ENCODE results near the gene TCP11L1. TPM values are rescaled to one million over a fixed set of nuclear protein-coding genes. Genes with fewer than 3 reads are reported as not detected.
A peak's percentile ranks its signal among the peaks of the same experiment; 100 is the strongest.

Gene TCP11L1
- total and polyA plus RNA-seq, 9 of the 15 experiments (the other 6 are each of a cell fraction or from before 2014, with no cell fraction given) = 1.6 to 15.3 (median 5.4) TPM

DNA sequence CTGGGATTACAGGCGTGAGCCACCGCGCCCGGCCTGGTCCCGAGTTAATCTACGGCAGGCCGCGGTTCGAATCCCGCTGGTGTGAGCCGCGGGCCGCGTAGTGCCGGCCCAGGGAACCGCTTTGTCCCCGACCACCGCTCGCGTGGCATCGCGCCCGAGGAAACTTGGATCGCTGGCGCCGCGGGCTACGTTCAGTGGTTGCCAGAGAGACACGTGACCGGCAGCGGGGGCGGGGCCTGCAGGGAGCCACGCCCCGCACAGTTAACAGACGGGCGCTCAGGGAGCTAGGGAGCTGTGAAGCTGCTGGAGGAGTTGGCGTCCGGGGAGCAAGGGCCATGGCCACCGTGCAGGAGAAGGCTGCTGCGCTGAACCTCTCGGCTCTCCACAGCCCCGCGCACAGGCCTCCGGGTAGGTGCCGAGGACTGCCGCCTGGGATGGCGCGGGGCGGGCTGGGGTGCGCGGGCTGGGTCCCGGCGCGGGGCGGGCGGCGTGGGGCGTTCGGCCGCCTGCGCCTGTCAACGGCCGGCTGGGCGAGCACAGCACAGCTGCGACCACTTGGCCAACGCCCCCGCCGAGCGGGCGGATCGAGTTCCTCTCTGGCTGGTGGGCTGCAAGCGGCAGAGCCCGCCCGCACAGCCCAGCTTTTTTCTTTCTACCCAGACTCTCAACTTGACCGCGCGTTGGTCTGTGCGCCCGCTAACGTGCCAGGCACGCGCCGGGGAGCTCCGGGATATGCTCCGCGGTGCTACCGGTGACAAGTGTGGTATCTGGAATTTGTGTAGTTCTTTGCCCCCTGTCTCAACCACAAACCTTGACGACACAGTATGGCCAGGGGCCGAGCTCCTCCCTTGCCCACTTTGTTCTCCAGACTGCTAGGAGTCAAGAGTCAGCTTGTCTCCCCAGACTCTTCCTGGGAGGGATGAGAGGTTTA is 23.5 kb upstream of the TCP11L1 start, which contains the start of gene DEPDC7 (continued):
- TF ChIP-seq, protein P1, sequence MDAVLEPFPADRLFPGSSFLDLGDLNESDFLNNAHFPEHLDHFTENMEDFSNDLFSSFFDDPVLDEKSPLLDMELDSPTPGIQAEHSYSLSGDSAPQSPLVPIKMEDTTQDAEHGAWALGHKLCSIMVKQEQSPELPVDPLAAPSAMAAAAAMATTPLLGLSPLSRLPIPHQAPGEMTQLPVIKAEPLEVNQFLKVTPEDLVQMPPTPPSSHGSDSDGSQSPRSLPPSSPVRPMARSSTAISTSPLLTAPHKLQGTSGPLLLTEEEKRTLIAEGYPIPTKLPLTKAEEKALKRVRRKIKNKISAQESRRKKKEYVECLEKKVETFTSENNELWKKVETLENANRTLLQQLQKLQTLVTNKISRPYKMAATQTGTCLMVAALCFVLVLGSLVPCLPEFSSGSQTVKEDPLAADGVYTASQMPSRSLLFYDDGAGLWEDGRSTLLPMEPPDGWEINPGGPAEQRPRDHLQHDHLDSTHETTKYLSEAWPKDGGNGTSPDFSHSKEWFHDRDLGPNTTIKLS (IDR thresholded peaks at IDR 0.05; ENCODE audit: borderline replicate concordance, low read depth) = peak; percentile 80
- peak; percentile 43; the same call in 1 of the 2 replicates for TF ChIP-seq MTA3 (IDR thresholded peaks at IDR 0.05; ENCODE audit: borderline replicate concordance)
- no peak for TF ChIP-seq ZNF316 (IDR thresholded peaks at IDR 0.05)
- TF ChIP-seq POU5F1 (IDR thresholded peaks at IDR 0.05; ENCODE audit: borderline replicate concordance, low read depth, low read length, partially characterized antibody) = no peak
- no peak for TF ChIP-seq ILK (tag; IDR thresholded peaks at IDR 0.05; ENCODE audit: borderline replicate concordance, low read depth)
- no peak for TF ChIP-seq MTA2 (IDR thresholded peaks at IDR 0.05; ENCODE audit: low read depth)
- TF ChIP-seq TEAD4 (IDR thresholded peaks at IDR 0.05; ENCODE audit: low read length) = no peak
- no peak for TF ChIP-seq TEAD4 (CRISPR knock-in tag; IDR thresholded peaks at IDR 0.05; ENCODE audit: borderline replicate concordance)
- TF ChIP-seq ZNF165 (CRISPR knock-in tag; IDR thresholded peaks at IDR 0.05; ENCODE audit: borderline replicate concordance) = no peak
- no peak; a peak in 1 of 3 replicates for TF ChIP-seq CBX3 (IDR thresholded peaks at IDR 0.05; ENCODE audit: borderline replicate concordance in 1 of 2, low read length in 2 of 2)
- TF ChIP-seq LARP7 (IDR thresholded peaks at IDR 0.05) = no peak
- TF ChIP-seq RBM25 (IDR thresholded peaks at IDR 0.05; ENCODE audit: low read depth, low read length, severe bottlenecking) = peak; percentile 57
- TF ChIP-seq POLR2G (IDR thresholded peaks at IDR 0.05; ENCODE audit: low read depth, low read length) = peak; percentile 96
- TF ChIP-seq, protein P2, sequence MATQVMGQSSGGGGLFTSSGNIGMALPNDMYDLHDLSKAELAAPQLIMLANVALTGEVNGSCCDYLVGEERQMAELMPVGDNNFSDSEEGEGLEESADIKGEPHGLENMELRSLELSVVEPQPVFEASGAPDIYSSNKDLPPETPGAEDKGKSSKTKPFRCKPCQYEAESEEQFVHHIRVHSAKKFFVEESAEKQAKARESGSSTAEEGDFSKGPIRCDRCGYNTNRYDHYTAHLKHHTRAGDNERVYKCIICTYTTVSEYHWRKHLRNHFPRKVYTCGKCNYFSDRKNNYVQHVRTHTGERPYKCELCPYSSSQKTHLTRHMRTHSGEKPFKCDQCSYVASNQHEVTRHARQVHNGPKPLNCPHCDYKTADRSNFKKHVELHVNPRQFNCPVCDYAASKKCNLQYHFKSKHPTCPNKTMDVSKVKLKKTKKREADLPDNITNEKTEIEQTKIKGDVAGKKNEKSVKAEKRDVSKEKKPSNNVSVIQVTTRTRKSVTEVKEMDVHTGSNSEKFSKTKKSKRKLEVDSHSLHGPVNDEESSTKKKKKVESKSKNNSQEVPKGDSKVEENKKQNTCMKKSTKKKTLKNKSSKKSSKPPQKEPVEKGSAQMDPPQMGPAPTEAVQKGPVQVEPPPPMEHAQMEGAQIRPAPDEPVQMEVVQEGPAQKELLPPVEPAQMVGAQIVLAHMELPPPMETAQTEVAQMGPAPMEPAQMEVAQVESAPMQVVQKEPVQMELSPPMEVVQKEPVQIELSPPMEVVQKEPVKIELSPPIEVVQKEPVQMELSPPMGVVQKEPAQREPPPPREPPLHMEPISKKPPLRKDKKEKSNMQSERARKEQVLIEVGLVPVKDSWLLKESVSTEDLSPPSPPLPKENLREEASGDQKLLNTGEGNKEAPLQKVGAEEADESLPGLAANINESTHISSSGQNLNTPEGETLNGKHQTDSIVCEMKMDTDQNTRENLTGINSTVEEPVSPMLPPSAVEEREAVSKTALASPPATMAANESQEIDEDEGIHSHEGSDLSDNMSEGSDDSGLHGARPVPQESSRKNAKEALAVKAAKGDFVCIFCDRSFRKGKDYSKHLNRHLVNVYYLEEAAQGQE (IDR thresholded peaks at IDR 0.05; ENCODE audit: borderline replicate concordance) = peak; percentile 78
- TF ChIP-seq, protein P2 (CRISPR knock-in tag; IDR thresholded peaks at IDR 0.05; ENCODE audit: low read depth) = no peak
- TF ChIP-seq ZNF830 (CRISPR knock-in tag; IDR thresholded peaks at IDR 0.05) = no peak
- TF ChIP-seq, protein P3, sequence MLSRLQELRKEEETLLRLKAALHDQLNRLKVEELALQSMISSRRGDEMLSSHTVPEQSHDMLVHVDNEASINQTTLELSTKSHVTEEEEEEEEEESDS (CRISPR knock-in tag; IDR thresholded peaks at IDR 0.05) = no peak
